H1 (cell line): ENCODE measurements around the gene PTPN5. TPM values are rescaled to one million over a fixed set of nuclear protein-coding genes. Genes with fewer than 3 reads are reported as not detected.
A peak's percentile ranks its signal among the peaks of the same experiment; 100 is the strongest.

ENCODE experiments used
- CTCF ChIA-PET: fragments of 300-600 bp; sonication (Branson Sonifier 250); formaldehyde crosslinking; loops from one replicate; lab custom pipeline; 2021; ENCODE audit not compliant: partially characterized antibody; lab: Charles Lee
- POLR2A ChIA-PET: fragments of 300-600 bp; sonication (Branson Sonifier 250); formaldehyde crosslinking; loops from one replicate; lab custom pipeline; 2021; ENCODE audit warnings: inconsistent platforms; ENCODE audit not compliant: partially characterized antibody; lab: Charles Lee
- DNase-seq, 2 experiments: peaks; one replicate each; pipeline versions ENCODE4 v3.0.0 to v3.0.0-alpha.2; 2010 to 2022; ENCODE audit warnings: low spot score in 2 of 2, low read depth in 1 of 2, mixed read lengths in 1 of 2
- FAIRE-seq: peaks from 2 replicates; lab custom pipeline; 2011; peaks lifted over from hg19 to GRCh38; lab: Jason Lieb, UNC
- H2AFZ ChIP-seq: 2 replicates; pipeline ENCODE4 v1.8.1; 2012; ENCODE audit warnings: low read length, inconsistent platforms
- H2AK5ac ChIP-seq: 2 replicates; pipeline ENCODE4 v1.6.1; 2013; ENCODE audit warnings: low read depth, low read length
- H2BK120ac ChIP-seq: replicated peaks from 2 replicates; pipeline ENCODE3; 2013; ENCODE audit warnings: low read depth, low read length, inconsistent platforms
- H2BK12ac ChIP-seq: 2 replicates; pipeline ENCODE4 v1.6.1; 2013; ENCODE audit warnings: low read depth, low read length
- H2BK15ac ChIP-seq: 2 replicates; pipeline ENCODE4 v1.6.1; 2013; ENCODE audit warnings: low read length
- H2BK20ac ChIP-seq: 2 replicates; pipeline ENCODE4 v1.6.1; 2013; ENCODE audit warnings: low read length
- H2BK5ac ChIP-seq: 2 replicates; pipeline ENCODE4 v1.6.1; 2013; ENCODE audit warnings: low read depth, low read length
- H3K14ac ChIP-seq: 2 replicates; pipeline ENCODE4 v1.6.1; 2013; ENCODE audit warnings: inconsistent platforms; ENCODE audit not compliant: insufficient read length
- H3K18ac ChIP-seq: 2 replicates; pipeline ENCODE4 v1.6.1; 2013; ENCODE audit warnings: low read length; ENCODE audit errors: extremely low read depth
- H3K23ac ChIP-seq: 2 replicates; pipeline ENCODE4 v1.6.1; 2013; ENCODE audit warnings: inconsistent platforms; ENCODE audit not compliant: insufficient read length
- H3K23me2 ChIP-seq: 2 replicates; pipeline ENCODE4 v1.6.1; 2013; ENCODE audit warnings: low read depth, low read length
- H3K27ac ChIP-seq: 2 replicates; pipeline ENCODE4 v1.6.1; 2011; ENCODE audit warnings: low read depth, low read length, inconsistent platforms
- H3K27me3 ChIP-seq, 4 experiments: replicated peaks in 1 of 4; 1 replicate in 1 of 4; 2 replicates in 3 of 4; pipeline versions ENCODE4 v1.6.1 to v1.8.1; 2011 to 2013; ENCODE audit warnings: low read length in 3 of 4, mild to moderate bottlenecking in 3 of 4, inconsistent platforms in 2 of 4, mixed read lengths in 2 of 4, moderate library complexity in 1 of 4; ENCODE audit not compliant: control insufficient read depth in 3 of 4, insufficient read depth in 3 of 4; ENCODE audit errors: extremely low read depth in 1 of 4
- H3K36me3 ChIP-seq, 4 experiments: 2 replicates each; pipeline versions ENCODE4 v1.6.1 to v1.8.1; 2011 to 2013; ENCODE audit warnings: mild to moderate bottlenecking in 4 of 4, low read length in 3 of 4, moderate library complexity in 2 of 4, control low read depth in 1 of 4, inconsistent platforms in 1 of 4; ENCODE audit not compliant: insufficient read depth in 4 of 4, control insufficient read depth in 2 of 4
- H3K4ac ChIP-seq: replicated peaks from 2 replicates; pipeline ENCODE3; 2013; ENCODE audit warnings: low read length, low read depth, mixed read lengths, inconsistent platforms; ENCODE audit not compliant: insufficient read length
- H3K4me1 ChIP-seq, 4 experiments: replicated peaks in 1 of 4; 1 replicate in 1 of 4; 2 replicates in 3 of 4; pipeline versions ENCODE4 v1.6.1 to v1.8.1; 2011 to 2013; ENCODE audit warnings: low read length in 3 of 4, inconsistent platforms in 2 of 4, mixed read lengths in 1 of 4; ENCODE audit not compliant: insufficient read depth in 4 of 4, control insufficient read depth in 3 of 4
- H3K4me2 ChIP-seq, 2 experiments: 2 replicates each; pipeline versions ENCODE4 v1.6.1 to v1.8.1; 2011 to 2013; ENCODE audit warnings: low read depth in 2 of 2, low read length in 2 of 2, control low read depth in 1 of 2, inconsistent platforms in 1 of 2, mild to moderate bottlenecking in 1 of 2; ENCODE audit not compliant: insufficient read depth in 1 of 2
- H3K4me3 ChIP-seq, 4 experiments: fragments of 200-600, 300-600 bp in 1 of 4; sonication (generic), shearing (Covaris generic), sonication (Bioruptor Twin) in 1 of 4; 2 replicates each; pipeline versions ENCODE4 v1.5.1 to v1.8.1; 2011 to 2016; ENCODE audit warnings: low read length in 4 of 4, low read depth in 3 of 4, control low read depth in 2 of 4, inconsistent platforms in 2 of 4, mild to moderate bottlenecking in 2 of 4, mixed read lengths in 1 of 4, moderate library complexity in 1 of 4; ENCODE audit not compliant: insufficient read depth in 2 of 4; ENCODE audit errors: extremely low read depth in 1 of 4
- H3K56ac ChIP-seq: replicated peaks from 2 replicates; pipeline ENCODE3; 2013; ENCODE audit warnings: low read depth, mild to moderate bottlenecking, mixed read lengths, low read length, inconsistent platforms; ENCODE audit not compliant: insufficient read length
- H3K79me1 ChIP-seq: 2 replicates; pipeline ENCODE4 v1.6.1; 2013; ENCODE audit warnings: low read depth, low read length, control low read depth
- H3K79me2 ChIP-seq, 2 experiments: 2 replicates each; pipeline versions ENCODE4 v1.6.1 to v1.8.1; 2012 to 2013; ENCODE audit warnings: low read length in 2 of 2, mild to moderate bottlenecking in 2 of 2, inconsistent platforms in 1 of 2; ENCODE audit not compliant: insufficient read depth in 2 of 2, control insufficient read depth in 1 of 2
- H3K9ac ChIP-seq, 4 experiments: replicated peaks in 1 of 4; 1 replicate in 1 of 4; 2 replicates in 3 of 4; pipeline versions ENCODE4 v1.6.1 to v1.8.1; 2011 to 2013; ENCODE audit warnings: low read depth in 3 of 4, low read length in 3 of 4, control low read depth in 2 of 4, mild to moderate bottlenecking in 2 of 4, moderate library complexity in 2 of 4, inconsistent platforms in 1 of 4; ENCODE audit errors: extremely low read depth in 1 of 4
- H3K9me3 ChIP-seq, 2 experiments: 2 replicates each; pipeline versions ENCODE4 v1.6.1 to v1.8.1; 2012 to 2013; ENCODE audit warnings: mild to moderate bottlenecking in 2 of 2, moderate library complexity in 2 of 2, control low read depth in 1 of 2, inconsistent platforms in 1 of 2, low read depth in 1 of 2, low read length in 1 of 2, mixed read lengths in 1 of 2; ENCODE audit not compliant: insufficient read depth in 2 of 2
- H4K20me1 ChIP-seq, 2 experiments: replicated peaks in 1 of 2; 2 replicates each; pipeline versions ENCODE3 to v1.8.1; 2011 to 2013; ENCODE audit warnings: inconsistent platforms in 2 of 2, low read length in 2 of 2, mild to moderate bottlenecking in 1 of 2; ENCODE audit not compliant: insufficient read depth in 2 of 2, control insufficient read depth in 1 of 2
- H4K5ac ChIP-seq: 2 replicates; pipeline ENCODE4 v1.6.1; 2013; ENCODE audit warnings: low read length, low read depth, mixed read lengths, inconsistent platforms; ENCODE audit not compliant: insufficient read length
- H4K8ac ChIP-seq: 2 replicates; pipeline ENCODE4 v1.8.0; 2013; ENCODE audit warnings: mild to moderate bottlenecking, moderate library complexity, low read length, inconsistent platforms; ENCODE audit not compliant: insufficient read depth; ENCODE audit errors: extremely low read depth
- H4K91ac ChIP-seq: replicated peaks from 2 replicates; pipeline ENCODE3; 2013; ENCODE audit warnings: low read length, mixed read lengths, inconsistent platforms; ENCODE audit not compliant: insufficient read length
- EGR1 ChIP-seq: IDR thresholded peaks from 2 replicates; pipeline ENCODE4 v1.6.1; 2011; ENCODE audit warnings: low read depth, low read length, borderline replicate concordance
- HDAC6 ChIP-seq: IDR thresholded peaks from one replicate; pipeline ENCODE4 v1.7.1; 2012; ENCODE audit warnings: low read depth, mild to moderate bottlenecking, inconsistent platforms, low read length, moderate library complexity
- NRF1 ChIP-seq: IDR thresholded peaks from 2 replicates; pipeline ENCODE4 v1.6.1; 2011; ENCODE audit warnings: mild to moderate bottlenecking, low read depth, low read length, improper control_type of control experiment
- TEAD4 ChIP-seq: IDR thresholded peaks from 2 replicates; pipeline ENCODE4 v1.6.1; 2012; ENCODE audit warnings: low read depth, low read length, inconsistent platforms, mixed read lengths
- WGBS, 2 experiments: shearing (Covaris generic) in 1 of 2; methylation state at CpG; one replicate each; pipeline versions ENCODE4 v1.1.6 to v1.1.7; 2013 to 2015; ENCODE audit warnings: low lambda C conversion rate in 2 of 2, mixed read lengths in 2 of 2, inconsistent platforms in 1 of 2, low coverage in 1 of 2, missing lambda C conversion rate in 1 of 2; ENCODE audit not compliant: insufficient replicate concordance in 2 of 2, insufficient coverage in 1 of 2, insufficient read length in 1 of 2; ENCODE audit errors: extremely low coverage in 1 of 2, missing lambda C conversion rate in 1 of 2; 5-methylcytosine and 5-hydroxymethylcytosine counted together
- polyA plus RNA-seq, 7 experiments: library from polyadenylated mRNA; depleted of rRNA in 3 of 7; stranded (reverse) in 5 of 7; unstranded in 2 of 7; fragments of >200 nt in 5 of 7; fragments of 200-250 nt in 2 of 7; gene quantifications; 1 replicate in 5 of 7; 2 replicates in 1 of 7; 4 replicates in 1 of 7; pipeline versions ENCODE4 v1.2.1 to v1.2.3, GENCODE V29; 2011 to 2013; ENCODE audit warnings: missing spikeins in 2 of 7, mixed read lengths in 2 of 7
- total RNA-seq: library from RNA; stranded (reverse); fragmentation: NEBNext Ultra II Directional; extraction: Animal tissue kit (Norgen Biotek cat#: 25700); gene quantifications from 2 replicates; pipeline ENCODE4 v1.2.1, GENCODE V29; 2021

Gene PTPN5
- total and polyA plus RNA-seq, 2 of the 8 experiments (the other 6 are each of a cell fraction or from before 2014, with no cell fraction given), result 8.4 to 12.9 TPM

DNA sequence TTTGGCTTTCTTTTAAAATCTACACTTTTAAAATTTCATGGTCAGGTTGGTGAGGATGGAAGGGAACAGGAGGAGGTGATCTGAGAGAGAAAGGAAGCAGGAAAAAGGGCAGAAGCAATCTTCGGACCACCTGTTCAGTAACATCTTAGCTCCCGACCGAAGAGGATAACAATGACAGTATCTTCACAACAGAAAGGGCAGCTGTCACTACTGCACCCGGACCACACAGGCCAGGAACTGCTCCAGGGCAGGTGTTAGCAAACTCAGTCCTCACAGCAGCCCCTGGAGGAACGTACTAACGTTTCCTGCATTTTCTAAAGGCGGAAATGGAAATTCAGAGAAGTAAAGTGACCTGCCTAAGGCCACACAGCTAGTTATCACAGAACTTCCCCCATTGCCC is 16.8 kb downstream of the PTPN5 start:
- POLR2A ChIA-PET, result interaction anchor here (0.8 to 1.0 kb wide), 3 partner anchors 15 to 27 kb away, joined by 3 read pairs; no protein-coding TSS in a partner anchor
- TF ChIP-seq TEAD4 (no peak), HDAC6 (no peak), EGR1 (no peak), NRF1 (no peak)

More for the DNA sequence above, 16.8 kb downstream of the PTPN5 start:
- no peak for FAIRE-seq
- Histone ChIP-seq H3K4ac (no peak overlapping the region), H3K9ac (no peak overlapping the region), H3K14ac (no peak overlapping the region), H2AK5ac (no peak overlapping the region), H3K18ac (no peak overlapping the region), H4K91ac (no peak overlapping the region), H2BK120ac (no peak overlapping the region), H4K20me1 (no peaks in the 10 kb centered on the region), H3K36me3 (no peaks in the 10 kb centered on the region), H3K23me2 (no peaks in the 10 kb centered on the region), H2BK12ac (no peak overlapping the region), H3K79me1 (no peaks in the 10 kb centered on the region), H3K4me2 (no peak overlapping the region), H3K4me3 (no peak overlapping the region), H3K4me1 (peaks cover 0 to 29% (median 8%) of the 10 kb centered on the region in 4 experiments; a peak in 6 of 7 replicates), H3K9me3 (no peaks in the 10 kb centered on the region), H2BK15ac (0 out of 2 replicates have a peak overlapping the region, but pooled peaks have one; percentile 37), H4K5ac (no peak overlapping the region), H3K79me2 (no peaks in the 10 kb centered on the region), H2AFZ (no peak overlapping the region), H2BK20ac (no peak overlapping the region), H3K27me3 (0 out of 7 replicates have a peak, but pooled peaks cover 0 to 3% (median 0%) of the 10 kb centered on the region in 4 experiments), H2BK5ac (no peak overlapping the region), H3K27ac (no peak overlapping the region), H4K8ac (no peak overlapping the region), H3K56ac (no peak overlapping the region), H3K23ac (no peak overlapping the region)
- CTCF ChIA-PET, result interaction anchor here (0.6 to 12.1 kb wide), 21 partner anchors 9 to 280 kb away, joined by 3 to 363 read pairs (median 4); partner anchors contain the start of gene PTPN5
- WGBS, 2 experiments, result 87% methylated on average over 7 of the region's 7 CpGs; no CpG with 5 or more reads in 1 of the 2 experiments
- DNase-seq, result no peak
